ENCODE data around the gene DPP4.

DNA sequence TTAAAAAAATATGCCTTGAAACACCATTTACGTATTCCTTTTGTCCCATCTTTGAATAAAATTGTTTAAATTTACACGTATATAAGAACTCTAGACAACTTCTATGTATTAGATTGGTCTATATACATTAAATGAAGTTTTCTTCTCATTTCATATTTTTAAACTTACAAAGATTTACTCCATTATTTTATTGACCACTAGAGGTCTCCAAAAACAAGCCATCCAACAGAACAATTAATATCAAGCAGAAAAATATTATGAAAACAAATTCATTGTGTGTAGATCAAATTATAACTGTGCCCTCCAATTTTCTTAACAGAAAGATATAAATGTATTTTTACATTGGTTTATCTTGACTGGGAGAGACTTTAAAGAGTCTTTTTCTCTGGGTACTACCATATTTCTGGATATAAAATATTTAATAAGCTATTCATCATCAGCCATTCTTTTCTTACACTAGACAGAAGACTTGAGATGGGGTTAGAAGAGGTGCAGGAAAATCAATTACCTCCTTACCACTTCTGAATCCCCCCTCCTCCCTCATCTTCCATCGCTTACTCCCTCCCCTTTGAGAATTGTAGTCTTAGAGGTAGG, 66.5 kb downstream of the DPP4 start:
- peak in 1 of 3 donors; percentile 43 for TF ChIP-seq CTCF (IDR thresholded peaks at IDR 0.05)
- TF ChIP-seq POLR2A (IDR thresholded peaks at IDR 0.05): no peak
